ENCODE data around the gene IQSEC1. TPM values are rescaled to one million over a fixed set of nuclear protein-coding genes. Genes with fewer than 3 reads are reported as not detected.

Gene IQSEC1
- total and polyA plus RNA-seq, 4 experiments from 2014 or later = 11.9 to 82.0 (median 62.3) TPM

- H3K27me3 Mint-ChIP-seq = no peaks in the 10 kb centered on the region
- peak overlapping the region in 6 of 7 donors; percentile 18 to 77 (median 26) for H3K27ac Mint-ChIP-seq
- H3K4me1 Mint-ChIP-seq = peaks cover 38 to 80% (median 58%) of the 10 kb centered on the region in 4 donors
- no peak for DNase-seq
- ChIA-PET POLR2A (ENCODE audit: partially characterized antibody) (interaction anchor here (0.7 to 2.2 kb wide), 4 partner anchors 11 to 23 kb away, joined by 3 to 9 read pairs (median 4); no protein-coding TSS in a partner anchor), CTCF (ENCODE audit: partially characterized antibody) (interaction anchor here (0.9 to 1.7 kb wide), 6 partner anchors 9 to 103 kb away, joined by 3 to 5 read pairs (median 4); no protein-coding TSS in a partner anchor)
- intact Hi-C loops (cut with micrococcal nuclease) = no loop called here
- peaks cover 72% of the 10 kb centered on the region for H3K4me1 ChIP-seq (ENCODE audit: insufficient read depth, low read length)
- no peak overlapping the region for H3K4me3 ChIP-seq (ENCODE audit: low read length in 2 of 2)
- H3K4me3 Mint-ChIP-seq = peak overlapping the region in 4 of 8 donors; percentile 5 to 46 (median 28)
- no peaks in the 10 kb centered on the region for H3K36me3 ChIP-seq (ENCODE audit: insufficient read depth, low read length)
- H3K27me3 ChIP-seq (ENCODE audit: insufficient read depth, low read length) = no peaks in the 10 kb centered on the region
- H3K9me3 Mint-ChIP-seq = no peaks in the 10 kb centered on the region
- H3K27ac ChIP-seq (ENCODE audit: low read depth, low read length) = no peak overlapping the region
- H3K9me3 ChIP-seq (ENCODE audit: control insufficient read depth in 1 of 2, low read length in 2 of 2) = no peaks in the 10 kb centered on the region
- peaks cover 0 to 21% of the 10 kb centered on the region in 2 donors for H3K36me3 Mint-ChIP-seq
Observed at GRCh38 chr3:12988728-12989454, 84.3 kb downstream of the IQSEC1 start.

GRCh38 chr3:12987602-12988001 lies 85.6 kb downstream of the IQSEC1 start:
- H3K27ac ChIP-seq (ENCODE audit: low read depth, low read length) = no peak overlapping the region
- ChIA-PET POLR2A (ENCODE audit: partially characterized antibody) (interaction anchor here (1.0 kb wide), 1 partner anchor 28 kb away, joined by 3 read pairs; no protein-coding TSS in a partner anchor), CTCF (ENCODE audit: partially characterized antibody) (interaction anchor here (1.1 to 1.2 kb wide), 2 partner anchors 17 to 27 kb away, joined by 3 to 4 read pairs; no protein-coding TSS in a partner anchor)
- intact Hi-C loops (cut with micrococcal nuclease) = no loop called here
- no peaks in the 10 kb centered on the region for H3K27me3 ChIP-seq (ENCODE audit: insufficient read depth, low read length)
- H3K36me3 ChIP-seq (ENCODE audit: insufficient read depth, low read length) = no peaks in the 10 kb centered on the region
- no peaks in the 10 kb centered on the region for H3K27me3 Mint-ChIP-seq
- H3K9me3 Mint-ChIP-seq = no peaks in the 10 kb centered on the region
- H3K27ac Mint-ChIP-seq = peak overlapping the region in 4 of 7 donors; percentile 6 to 52 (median 40)
- H3K36me3 Mint-ChIP-seq = peaks cover 0 to 21% of the 10 kb centered on the region in 2 donors
- no peak overlapping the region for H3K4me3 ChIP-seq (ENCODE audit: low read length in 2 of 2)
- H3K4me1 ChIP-seq (ENCODE audit: insufficient read depth, low read length) = peaks cover 79% of the 10 kb centered on the region
- H3K4me3 Mint-ChIP-seq = no peak overlapping the region
- H3K4me1 Mint-ChIP-seq = peaks cover 38 to 91% (median 58%) of the 10 kb centered on the region in 4 donors
- no peaks in the 10 kb centered on the region for H3K9me3 ChIP-seq (ENCODE audit: control insufficient read depth in 1 of 2, low read length in 2 of 2)
- no peak for DNase-seq

GRCh38 chr3:12986986-12987385 lies 86.2 kb downstream of the IQSEC1 start:
- ChIA-PET POLR2A (ENCODE audit: partially characterized antibody) (interaction anchor here (1.0 to 1.4 kb wide), 2 partner anchors 10 to 28 kb away, joined by 3 to 4 read pairs; no protein-coding TSS in a partner anchor), CTCF (ENCODE audit: partially characterized antibody) (interaction anchor here (6.6 kb wide), 1 partner anchor 13 kb away, joined by 49 read pairs; no protein-coding TSS in a partner anchor)
- Mint-ChIP-seq H3K4me1 (peaks cover 38 to 91% (median 60%) of the 10 kb centered on the region in 4 donors), H3K9me3 (no peaks in the 10 kb centered on the region), H3K27ac (peak overlapping the region in 1 of 7 donors; percentile 36), H3K27me3 (no peaks in the 10 kb centered on the region), H3K36me3 (peaks cover 0 to 23% of the 10 kb centered on the region in 2 donors), H3K4me3 (no peak overlapping the region)
- Histone ChIP-seq H3K4me1 (ENCODE audit: insufficient read depth, low read length) (peaks cover 76% of the 10 kb centered on the region), H3K27ac (ENCODE audit: low read depth, low read length) (no peak overlapping the region), H3K9me3 (ENCODE audit: control insufficient read depth in 1 of 2, low read length in 2 of 2) (no peaks in the 10 kb centered on the region), H3K36me3 (ENCODE audit: insufficient read depth, low read length) (no peaks in the 10 kb centered on the region), H3K4me3 (ENCODE audit: low read length in 2 of 2) (no peak overlapping the region), H3K27me3 (ENCODE audit: insufficient read depth, low read length) (no peaks in the 10 kb centered on the region)
- intact Hi-C loops (cut with micrococcal nuclease) = no loop called here
- DNase-seq = no peak

- Histone ChIP-seq H3K4me3 (ENCODE audit: low read length in 2 of 2) (no peak overlapping the region), H3K27me3 (ENCODE audit: insufficient read depth, low read length) (no peaks in the 10 kb centered on the region), H3K4me1 (ENCODE audit: insufficient read depth, low read length) (peaks cover 73% of the 10 kb centered on the region), H3K9me3 (ENCODE audit: control insufficient read depth in 1 of 2, low read length in 2 of 2) (no peaks in the 10 kb centered on the region), H3K36me3 (ENCODE audit: insufficient read depth, low read length) (no peaks in the 10 kb centered on the region), H3K27ac (ENCODE audit: low read depth, low read length) (no peak overlapping the region)
- peaks cover 36 to 91% (median 59%) of the 10 kb centered on the region in 4 donors for H3K4me1 Mint-ChIP-seq
- CTCF ChIA-PET (ENCODE audit: partially characterized antibody) = interaction anchor here (6.6 kb wide), 1 partner anchor 13 kb away, joined by 49 read pairs; no protein-coding TSS in a partner anchor
- peak overlapping the region in 2 of 7 donors; percentile 36 to 38 for H3K27ac Mint-ChIP-seq
- H3K36me3 Mint-ChIP-seq = peaks cover 0 to 23% of the 10 kb centered on the region in 2 donors
- no peak for DNase-seq
- no peaks in the 10 kb centered on the region for H3K9me3 Mint-ChIP-seq
- no peaks in the 10 kb centered on the region for H3K27me3 Mint-ChIP-seq
- POLR2A ChIA-PET (ENCODE audit: partially characterized antibody) = interaction anchor here (0.6 to 1.4 kb wide), 2 partner anchors 10 to 30 kb away, joined by 3 to 4 read pairs; no protein-coding TSS in a partner anchor
- intact Hi-C loops (cut with micrococcal nuclease) = no loop called here
- H3K4me3 Mint-ChIP-seq = no peak overlapping the region
Observed at GRCh38 chr3:12986521-12986920, 86.7 kb downstream of the IQSEC1 start.

- Mint-ChIP-seq H3K27me3 (no peaks in the 10 kb centered on the region), H3K36me3 (peaks cover 0 to 26% of the 10 kb centered on the region in 2 donors), H3K4me3 (peak overlapping the region in 1 of 8 donors; percentile 26), H3K4me1 (peaks cover 37 to 90% (median 60%) of the 10 kb centered on the region in 4 donors), H3K9me3 (no peaks in the 10 kb centered on the region), H3K27ac (peak overlapping the region in 3 of 7 donors; percentile 38 to 76 (median 70))
- CTCF ChIA-PET (ENCODE audit: partially characterized antibody) = interaction anchor here (1.0 to 6.6 kb wide), 2 partner anchors 12 to 14 kb away, joined by 3 to 49 read pairs; no protein-coding TSS in a partner anchor
- POLR2A ChIA-PET (ENCODE audit: partially characterized antibody) = interaction anchor here (0.6 to 1.4 kb wide), 2 partner anchors 9 to 30 kb away, joined by 3 to 4 read pairs; no protein-coding TSS in a partner anchor
- Histone ChIP-seq H3K27me3 (ENCODE audit: insufficient read depth, low read length) (no peaks in the 10 kb centered on the region), H3K4me3 (ENCODE audit: low read length in 2 of 2) (no peak overlapping the region), H3K9me3 (ENCODE audit: control insufficient read depth in 1 of 2, low read length in 2 of 2) (no peaks in the 10 kb centered on the region), H3K36me3 (ENCODE audit: insufficient read depth, low read length) (no peaks in the 10 kb centered on the region), H3K4me1 (ENCODE audit: insufficient read depth, low read length) (peaks cover 69% of the 10 kb centered on the region), H3K27ac (ENCODE audit: low read depth, low read length) (no peak overlapping the region)
- no peak for DNase-seq
- intact Hi-C loops (cut with micrococcal nuclease) = no loop called here
Observed at GRCh38 chr3:12986031-12986430, 87.2 kb downstream of the IQSEC1 start.

- H3K27me3 ChIP-seq (ENCODE audit: insufficient read depth, low read length) = no peaks in the 10 kb centered on the region
- H3K27ac Mint-ChIP-seq = no peak overlapping the region
- no peaks in the 10 kb centered on the region for H3K9me3 ChIP-seq (ENCODE audit: control insufficient read depth in 1 of 2, low read length in 2 of 2)
- no peaks in the 10 kb centered on the region for H3K9me3 Mint-ChIP-seq
- no peak for DNase-seq
- peaks cover 0 to 29% of the 10 kb centered on the region in 2 donors for H3K36me3 Mint-ChIP-seq
- intact Hi-C loops (cut with micrococcal nuclease) = no loop called here
- H3K27me3 Mint-ChIP-seq = no peaks in the 10 kb centered on the region
- H3K4me3 Mint-ChIP-seq = no peak overlapping the region
- CTCF ChIA-PET (ENCODE audit: partially characterized antibody) = interaction anchor here (0.7 to 6.6 kb wide), 8 partner anchors 11 to 164 kb away, joined by 3 to 49 read pairs (median 4); no protein-coding TSS in a partner anchor
- peaks cover under 1% of the 10 kb centered on the region for H3K36me3 ChIP-seq (ENCODE audit: insufficient read depth, low read length)
- POLR2A ChIA-PET (ENCODE audit: partially characterized antibody) = interaction anchor here (1.1 to 3.4 kb wide), 2 partner anchors 9 to 30 kb away, joined by 5 to 13 read pairs; no protein-coding TSS in a partner anchor
- no peak overlapping the region for H3K27ac ChIP-seq (ENCODE audit: low read depth, low read length)
- peaks cover 69% of the 10 kb centered on the region for H3K4me1 ChIP-seq (ENCODE audit: insufficient read depth, low read length)
- H3K4me3 ChIP-seq (ENCODE audit: low read length in 2 of 2) = no peak overlapping the region
- H3K4me1 Mint-ChIP-seq = peaks cover 36 to 90% (median 60%) of the 10 kb centered on the region in 4 donors
Observed at GRCh38 chr3:12985148-12985547, 88.1 kb downstream of the IQSEC1 start.

Measured in CD4-positive, alpha-beta memory T cell (primary cell).